Neural cell (in vitro differentiated cells): ENCODE measurements around the gene ATXN2.

ENCODE experiments used
- EP300 ChIP-seq: fragments of 450-650 bp; conservative IDR thresholded peaks from 2 replicates; pipeline ENCODE4 v1.6.1; 2014; ENCODE audit warnings: antibody characterized with exemption, mild to moderate bottlenecking, moderate library complexity; ENCODE audit not compliant: poor library complexity, severe bottlenecking
- EZH2 ChIP-seq: fragments of 200-600, 300-800 bp; shearing (Covaris generic), sonication (generic); IDR thresholded peaks from 2 replicates; pipeline ENCODE4 v1.6.1; 2014; ENCODE audit warnings: antibody characterized with exemption, low read length, borderline replicate concordance, mild to moderate bottlenecking; ENCODE audit not compliant: insufficient read depth, poor library complexity, severe bottlenecking
- MXI1 ChIP-seq: fragments of 450-650 bp; conservative IDR thresholded peaks from 2 replicates; pipeline ENCODE4 v1.6.1; 2014; ENCODE audit warnings: antibody characterized with exemption, mild to moderate bottlenecking; ENCODE audit not compliant: poor library complexity, severe bottlenecking
- POLR2AphosphoS5 ChIP-seq: IDR thresholded peaks from 2 replicates; pipeline ENCODE4 v1.6.1; 2012
- RAD21 ChIP-seq: fragments of 450-650 bp; conservative IDR thresholded peaks from 2 replicates; pipeline ENCODE4 v1.6.1; 2014; ENCODE audit warnings: antibody characterized with exemption, mild to moderate bottlenecking, moderate library complexity
- TAF1 ChIP-seq: IDR thresholded peaks from 2 replicates; pipeline ENCODE4 v1.6.1; 2012; ENCODE audit warnings: low read depth
- TF ChIP-seq, protein P1 (sequence below): IDR thresholded peaks from 2 replicates; pipeline ENCODE4 v1.6.1; 2012; ENCODE audit warnings: borderline replicate concordance
- TF ChIP-seq, protein P2 (sequence below): fragments of 450-650 bp; IDR thresholded peaks from 2 replicates; pipeline ENCODE4 v1.5.1; 2014; ENCODE audit warnings: antibody characterized with exemption, mild to moderate bottlenecking, moderate library complexity; ENCODE audit not compliant: poor library complexity, severe bottlenecking

DNA sequence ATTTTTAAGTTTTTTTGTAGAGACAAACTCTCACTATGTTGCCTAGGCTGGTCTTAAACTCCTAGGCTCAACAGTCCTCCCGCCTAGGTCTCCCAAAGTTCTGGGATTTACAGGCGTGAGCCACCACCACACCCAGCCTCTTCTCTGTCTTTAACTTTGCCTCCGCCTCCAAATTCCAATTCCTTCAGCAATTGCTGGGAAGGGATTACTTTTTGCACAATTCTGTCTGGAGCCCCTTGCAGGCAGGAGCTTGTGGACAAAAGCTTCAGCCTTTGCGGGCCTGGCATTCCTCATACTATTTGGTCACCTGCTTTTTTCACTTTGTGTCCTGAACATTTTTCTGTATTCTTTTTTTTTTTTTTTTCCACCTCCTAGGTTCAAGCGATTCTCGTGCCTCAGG is 167.3 kb downstream of the ATXN2 start:
- TF ChIP-seq TAF1 (no peak), EZH2 (no peak), EP300 (no peak), POLR2AphosphoS5 (no peak), MXI1 (no peak), RAD21 (no peak)
- TF ChIP-seq, protein P1, sequence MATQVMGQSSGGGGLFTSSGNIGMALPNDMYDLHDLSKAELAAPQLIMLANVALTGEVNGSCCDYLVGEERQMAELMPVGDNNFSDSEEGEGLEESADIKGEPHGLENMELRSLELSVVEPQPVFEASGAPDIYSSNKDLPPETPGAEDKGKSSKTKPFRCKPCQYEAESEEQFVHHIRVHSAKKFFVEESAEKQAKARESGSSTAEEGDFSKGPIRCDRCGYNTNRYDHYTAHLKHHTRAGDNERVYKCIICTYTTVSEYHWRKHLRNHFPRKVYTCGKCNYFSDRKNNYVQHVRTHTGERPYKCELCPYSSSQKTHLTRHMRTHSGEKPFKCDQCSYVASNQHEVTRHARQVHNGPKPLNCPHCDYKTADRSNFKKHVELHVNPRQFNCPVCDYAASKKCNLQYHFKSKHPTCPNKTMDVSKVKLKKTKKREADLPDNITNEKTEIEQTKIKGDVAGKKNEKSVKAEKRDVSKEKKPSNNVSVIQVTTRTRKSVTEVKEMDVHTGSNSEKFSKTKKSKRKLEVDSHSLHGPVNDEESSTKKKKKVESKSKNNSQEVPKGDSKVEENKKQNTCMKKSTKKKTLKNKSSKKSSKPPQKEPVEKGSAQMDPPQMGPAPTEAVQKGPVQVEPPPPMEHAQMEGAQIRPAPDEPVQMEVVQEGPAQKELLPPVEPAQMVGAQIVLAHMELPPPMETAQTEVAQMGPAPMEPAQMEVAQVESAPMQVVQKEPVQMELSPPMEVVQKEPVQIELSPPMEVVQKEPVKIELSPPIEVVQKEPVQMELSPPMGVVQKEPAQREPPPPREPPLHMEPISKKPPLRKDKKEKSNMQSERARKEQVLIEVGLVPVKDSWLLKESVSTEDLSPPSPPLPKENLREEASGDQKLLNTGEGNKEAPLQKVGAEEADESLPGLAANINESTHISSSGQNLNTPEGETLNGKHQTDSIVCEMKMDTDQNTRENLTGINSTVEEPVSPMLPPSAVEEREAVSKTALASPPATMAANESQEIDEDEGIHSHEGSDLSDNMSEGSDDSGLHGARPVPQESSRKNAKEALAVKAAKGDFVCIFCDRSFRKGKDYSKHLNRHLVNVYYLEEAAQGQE: no peak
- TF ChIP-seq, protein P2, sequence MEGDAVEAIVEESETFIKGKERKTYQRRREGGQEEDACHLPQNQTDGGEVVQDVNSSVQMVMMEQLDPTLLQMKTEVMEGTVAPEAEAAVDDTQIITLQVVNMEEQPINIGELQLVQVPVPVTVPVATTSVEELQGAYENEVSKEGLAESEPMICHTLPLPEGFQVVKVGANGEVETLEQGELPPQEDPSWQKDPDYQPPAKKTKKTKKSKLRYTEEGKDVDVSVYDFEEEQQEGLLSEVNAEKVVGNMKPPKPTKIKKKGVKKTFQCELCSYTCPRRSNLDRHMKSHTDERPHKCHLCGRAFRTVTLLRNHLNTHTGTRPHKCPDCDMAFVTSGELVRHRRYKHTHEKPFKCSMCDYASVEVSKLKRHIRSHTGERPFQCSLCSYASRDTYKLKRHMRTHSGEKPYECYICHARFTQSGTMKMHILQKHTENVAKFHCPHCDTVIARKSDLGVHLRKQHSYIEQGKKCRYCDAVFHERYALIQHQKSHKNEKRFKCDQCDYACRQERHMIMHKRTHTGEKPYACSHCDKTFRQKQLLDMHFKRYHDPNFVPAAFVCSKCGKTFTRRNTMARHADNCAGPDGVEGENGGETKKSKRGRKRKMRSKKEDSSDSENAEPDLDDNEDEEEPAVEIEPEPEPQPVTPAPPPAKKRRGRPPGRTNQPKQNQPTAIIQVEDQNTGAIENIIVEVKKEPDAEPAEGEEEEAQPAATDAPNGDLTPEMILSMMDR: no peak
